HEK293 (cell line): ENCODE results near the gene PCBP1.
A peak's percentile ranks its signal among the peaks of the same experiment; 100 is the strongest.

Experiments
- CTCF ChIA-PET: fragments of 350-600 bp; formaldehyde crosslinking; extraction: SDS; loops from one replicate; lab custom pipeline; 2021; ENCODE audit warnings: antibody characterized with exemption; lab: Yijun Ruan, JAX
- POLR2A ChIA-PET: fragments of 300-600 bp; formaldehyde crosslinking; extraction: SDS; loops from one replicate; lab custom pipeline; 2020; ENCODE audit warnings: antibody characterized with exemption, inconsistent platforms; lab: Yijun Ruan, JAX
- H3K27ac ChIP-seq: fragments of 200-500 bp; sonication (Bioruptor generic); 2 replicates; pipeline ENCODE4 v1.5.1; 2014; ENCODE audit warnings: low read depth, low read length, control low read depth, inconsistent platforms; ENCODE audit errors: extremely low read depth
- H3K36me3 ChIP-seq, 2 experiments: fragments of 200-500 bp in 1 of 2; sonication (Bioruptor generic) in 1 of 2; 1 replicate in 1 of 2; 2 replicates in 1 of 2; pipeline ENCODE4 v1.5.1; 2014 to 2017; ENCODE audit warnings: inconsistent platforms in 2 of 2, low read length in 2 of 2; ENCODE audit not compliant: control insufficient read depth in 2 of 2, insufficient read depth in 1 of 2
- H3K4me1 ChIP-seq: fragments of 200-500 bp; sonication (Bioruptor generic); 2 replicates; pipeline ENCODE4 v1.5.1; 2014; ENCODE audit warnings: mild to moderate bottlenecking, low read length, inconsistent platforms; ENCODE audit not compliant: control insufficient read depth, insufficient read depth
- H3K4me3 ChIP-seq: 2 replicates; pipeline ENCODE4 v1.5.1; 2011; ENCODE audit warnings: low read depth, mild to moderate bottlenecking, control low read depth, low read length, moderate library complexity
- H3K9me3 ChIP-seq: fragments of 200-500 bp; sonication (Bioruptor generic); 2 replicates; pipeline ENCODE4 v1.5.1; 2014; ENCODE audit warnings: low read depth, low read length, inconsistent platforms; ENCODE audit not compliant: control insufficient read depth, insufficient read depth
- GFI1B ChIP-seq: fragments of 450-650 bp; formaldehyde crosslinking; IDR thresholded peaks from 2 replicates; pipeline ENCODE4 v1.5.1; 2016; ENCODE audit warnings: missing biosample characterization, missing genetic modification characterization
- PRDM10 ChIP-seq: fragments of 450-650 bp; formaldehyde crosslinking; IDR thresholded peaks from 2 replicates; pipeline ENCODE4 v1.5.1; 2016; ENCODE audit warnings: missing biosample characterization, missing genetic modification characterization
- SCRT2 ChIP-seq: fragments of 450-650 bp; formaldehyde crosslinking; IDR thresholded peaks from 2 replicates; pipeline ENCODE4 v1.5.1; 2016; ENCODE audit warnings: missing biosample characterization, missing genetic modification characterization
- SP3 ChIP-seq: fragments of 450-650 bp; formaldehyde crosslinking; IDR thresholded peaks from 2 replicates; pipeline ENCODE4 v1.5.1; 2016; ENCODE audit warnings: missing biosample characterization, missing genetic modification characterization
- ZBTB17 ChIP-seq: fragments of 450-650 bp; formaldehyde crosslinking; IDR thresholded peaks from 2 replicates; pipeline ENCODE4 v1.5.1; 2016; ENCODE audit warnings: missing biosample characterization, missing genetic modification characterization
- ZBTB44 ChIP-seq: fragments of 450-650 bp; IDR thresholded peaks from 2 replicates; pipeline ENCODE4 v1.5.1; 2018; ENCODE audit warnings: missing biosample characterization, mild to moderate bottlenecking, missing genetic modification characterization
- ZBTB48 ChIP-seq: fragments of 450-650 bp; formaldehyde crosslinking; IDR thresholded peaks from 2 replicates; pipeline ENCODE4 v1.5.1; 2016; ENCODE audit warnings: missing biosample characterization, missing genetic modification characterization
- ZNF140 ChIP-seq: fragments of 450-650 bp; formaldehyde crosslinking; IDR thresholded peaks from 2 replicates; pipeline ENCODE4 v1.5.1; 2016; ENCODE audit warnings: missing biosample characterization, missing genetic modification characterization
- ZNF155 ChIP-seq: fragments of 450-650 bp; formaldehyde crosslinking; IDR thresholded peaks from 2 replicates; pipeline ENCODE4 v1.5.1; 2016; ENCODE audit warnings: missing biosample characterization, missing genetic modification characterization
- ZNF169 ChIP-seq: fragments of 450-650 bp; formaldehyde crosslinking; IDR thresholded peaks from 2 replicates; pipeline ENCODE4 v1.5.1; 2016; ENCODE audit warnings: missing biosample characterization, missing genetic modification characterization
- ZNF18 ChIP-seq: fragments of 450-650 bp; formaldehyde crosslinking; IDR thresholded peaks from 2 replicates; pipeline ENCODE4 v1.5.1; 2016; ENCODE audit warnings: missing biosample characterization, missing genetic modification characterization
- ZNF2 ChIP-seq: fragments of 450-650 bp; formaldehyde crosslinking; IDR thresholded peaks from 2 replicates; pipeline ENCODE4 v1.5.1; 2016; ENCODE audit warnings: missing biosample characterization, missing genetic modification characterization
- ZNF23 ChIP-seq: fragments of 450-650 bp; formaldehyde crosslinking; IDR thresholded peaks from 2 replicates; pipeline ENCODE4 v1.5.1; 2016; ENCODE audit warnings: missing biosample characterization, missing genetic modification characterization, borderline replicate concordance
- ZNF335 ChIP-seq: fragments of 450-650 bp; formaldehyde crosslinking; conservative IDR thresholded peaks from 2 replicates; pipeline ENCODE4 v1.5.1; 2016; ENCODE audit warnings: missing biosample characterization, missing genetic modification characterization
- ZNF341 ChIP-seq: fragments of 450-650 bp; formaldehyde crosslinking; IDR thresholded peaks from 2 replicates; pipeline ENCODE4; 2016; ENCODE audit warnings: low read depth, missing biosample characterization, missing genetic modification characterization
- ZNF350 ChIP-seq: fragments of 450-650 bp; formaldehyde crosslinking; IDR thresholded peaks from 2 replicates; pipeline ENCODE4 v1.5.0; 2017; ENCODE audit warnings: missing biosample characterization, mild to moderate bottlenecking, missing genetic modification characterization
- ZNF514 ChIP-seq: fragments of 450-650 bp; formaldehyde crosslinking; IDR thresholded peaks from 2 replicates; pipeline ENCODE4 v1.5.1; 2016; ENCODE audit warnings: missing biosample characterization, missing genetic modification characterization
- ZNF623 ChIP-seq: fragments of 450-650 bp; formaldehyde crosslinking; IDR thresholded peaks from 2 replicates; pipeline ENCODE4 v1.5.1; 2016; ENCODE audit warnings: missing biosample characterization, missing genetic modification characterization

PCBP1 gene

GRCh38 chr2:70115646-70116442 lies 28.6 kb downstream of the PCBP1 start:
- Histone ChIP-seq H3K4me3 (no peak overlapping the region), H3K4me1 (peaks cover 4% of the 10 kb centered on the region; the same call in 1 of the 2 replicates), H3K9me3 (no peaks in the 10 kb centered on the region), H3K36me3 (no peaks in the 10 kb centered on the region), H3K27ac (no peak overlapping the region)
- POLR2A ChIA-PET: no interaction called here
- CTCF ChIA-PET: interaction anchor here (0.6 to 1.1 kb wide), 2 partner anchors 9 to 13 kb away, joined by 3 to 7 read pairs; no protein-coding TSS in a partner anchor
- TF ChIP-seq ZBTB48 (tag by site-specific recombination): peak; percentile 74
- no peak for TF ChIP-seq GFI1B
- no peak for TF ChIP-seq ZNF169

GRCh38 chr2:70116936-70117552 lies 29.8 kb downstream of the PCBP1 start:
- Histone ChIP-seq H3K9me3 (no peaks in the 10 kb centered on the region), H3K36me3 (no peaks in the 10 kb centered on the region), H3K4me1 (peaks cover 4% of the 10 kb centered on the region; the same call in 1 of the 2 replicates), H3K27ac (no peak overlapping the region), H3K4me3 (no peak overlapping the region)
- ChIA-PET CTCF (interaction anchor here (0.6 to 1.0 kb wide), 2 partner anchors 80 to 530 kb away, joined by 4 to 5 read pairs; no protein-coding TSS in a partner anchor), POLR2A (no interaction called here)
- TF ChIP-seq ZNF2 (tag by site-specific recombination): no peak
- TF ChIP-seq ZNF23 (tag by site-specific recombination): no peak
- peak; percentile 54 for TF ChIP-seq ZNF335 (tag by site-specific recombination)
- peak; percentile 59 for TF ChIP-seq PRDM10

- H3K9me3 ChIP-seq: no peaks in the 10 kb centered on the region
- H3K27ac ChIP-seq: peak overlapping the region; percentile 25; the same call in 1 of the 2 replicates
- H3K4me1 ChIP-seq: peaks cover 9% of the 10 kb centered on the region
- no peak overlapping the region for H3K4me3 ChIP-seq
- H3K36me3 ChIP-seq: no peaks in the 10 kb centered on the region
- POLR2A ChIA-PET: interaction anchor here (1.0 to 1.2 kb wide), 2 partner anchors 10 to 32 kb away, joined by 4 read pairs; no protein-coding TSS in a partner anchor
- CTCF ChIA-PET: no interaction called here
- TF ChIP-seq ZNF350 (tag by site-specific recombination) (no peak), ZNF140 (tag by site-specific recombination) (no peak), PRDM10 (peak; percentile 83), ZNF155 (tag by site-specific recombination) (no peak), ZNF18 (tag by site-specific recombination) (no peak), ZNF341 (tag by site-specific recombination) (peak; percentile 57), ZNF514 (tag by site-specific recombination) (no peak), ZBTB17 (tag by site-specific recombination) (peak; percentile 43; the same call in 1 of the 2 replicates), ZNF623 (peak; percentile 65), SP3 (tag by site-specific recombination) (peak; percentile 15; the same call in 1 of the 2 replicates), ZBTB44 (tag by site-specific recombination) (no peak), SCRT2 (0 out of 2 replicates have a peak, but pooled peaks have one; percentile 14)
Measured at GRCh38 chr2:70118798-70119454, 31.6 kb downstream of the PCBP1 start.
